Kidney epithelial cell (primary cell): Measurements from ENCODE around the gene PMPCA. TPM values are rescaled to one million over a fixed set of nuclear protein-coding genes. Genes with fewer than 3 reads are reported as not detected.

ENCODE experiments used
- DNase-seq: peaks from one replicate; pipeline ENCODE4 v3.0.0-alpha.2; 2010; ENCODE audit warnings: low read depth
- H3K27me3 ChIP-seq: 2 replicates; pipeline ENCODE4 v1.6.0; 2011; ENCODE audit warnings: low read length; ENCODE audit not compliant: control insufficient read depth, insufficient read depth
- H3K36me3 ChIP-seq: 2 replicates; pipeline ENCODE4 v1.5.1; 2011; ENCODE audit warnings: low read length; ENCODE audit not compliant: control insufficient read depth, insufficient read depth
- H3K4me3 ChIP-seq: 2 replicates; pipeline ENCODE4 v1.5.1; 2011; ENCODE audit warnings: low read depth, mild to moderate bottlenecking, control low read depth, low read length
- total RNA-seq: library from RNA; depleted of rRNA; stranded (reverse); fragments of >200 nt; gene quantifications from 2 replicates; pipeline ENCODE4 v1.2.3, GENCODE V29; 2015
- TF ChIP-seq, protein P1 (sequence below): IDR thresholded peaks from 2 replicates; pipeline ENCODE4 v1.5.1; 2011; ENCODE audit warnings: mild to moderate bottlenecking, moderate library complexity, low read length, control low read depth, inconsistent platforms; ENCODE audit not compliant: insufficient read depth, poor library complexity, severe bottlenecking

Gene PMPCA
- total RNA-seq, 1 donor from 2014 or later, result 49.9 TPM

GRCh38 chr9:136445799-136446198, 35.3 kb downstream of the PMPCA start:
- no peaks in the 10 kb centered on the region for H3K27me3 ChIP-seq
- peaks cover 5% of the 10 kb centered on the region for H3K36me3 ChIP-seq
- DNase-seq, result no peak
- H3K4me3 ChIP-seq, result no peak overlapping the region
- TF ChIP-seq, protein P1, sequence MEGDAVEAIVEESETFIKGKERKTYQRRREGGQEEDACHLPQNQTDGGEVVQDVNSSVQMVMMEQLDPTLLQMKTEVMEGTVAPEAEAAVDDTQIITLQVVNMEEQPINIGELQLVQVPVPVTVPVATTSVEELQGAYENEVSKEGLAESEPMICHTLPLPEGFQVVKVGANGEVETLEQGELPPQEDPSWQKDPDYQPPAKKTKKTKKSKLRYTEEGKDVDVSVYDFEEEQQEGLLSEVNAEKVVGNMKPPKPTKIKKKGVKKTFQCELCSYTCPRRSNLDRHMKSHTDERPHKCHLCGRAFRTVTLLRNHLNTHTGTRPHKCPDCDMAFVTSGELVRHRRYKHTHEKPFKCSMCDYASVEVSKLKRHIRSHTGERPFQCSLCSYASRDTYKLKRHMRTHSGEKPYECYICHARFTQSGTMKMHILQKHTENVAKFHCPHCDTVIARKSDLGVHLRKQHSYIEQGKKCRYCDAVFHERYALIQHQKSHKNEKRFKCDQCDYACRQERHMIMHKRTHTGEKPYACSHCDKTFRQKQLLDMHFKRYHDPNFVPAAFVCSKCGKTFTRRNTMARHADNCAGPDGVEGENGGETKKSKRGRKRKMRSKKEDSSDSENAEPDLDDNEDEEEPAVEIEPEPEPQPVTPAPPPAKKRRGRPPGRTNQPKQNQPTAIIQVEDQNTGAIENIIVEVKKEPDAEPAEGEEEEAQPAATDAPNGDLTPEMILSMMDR, result no peak

DNA sequence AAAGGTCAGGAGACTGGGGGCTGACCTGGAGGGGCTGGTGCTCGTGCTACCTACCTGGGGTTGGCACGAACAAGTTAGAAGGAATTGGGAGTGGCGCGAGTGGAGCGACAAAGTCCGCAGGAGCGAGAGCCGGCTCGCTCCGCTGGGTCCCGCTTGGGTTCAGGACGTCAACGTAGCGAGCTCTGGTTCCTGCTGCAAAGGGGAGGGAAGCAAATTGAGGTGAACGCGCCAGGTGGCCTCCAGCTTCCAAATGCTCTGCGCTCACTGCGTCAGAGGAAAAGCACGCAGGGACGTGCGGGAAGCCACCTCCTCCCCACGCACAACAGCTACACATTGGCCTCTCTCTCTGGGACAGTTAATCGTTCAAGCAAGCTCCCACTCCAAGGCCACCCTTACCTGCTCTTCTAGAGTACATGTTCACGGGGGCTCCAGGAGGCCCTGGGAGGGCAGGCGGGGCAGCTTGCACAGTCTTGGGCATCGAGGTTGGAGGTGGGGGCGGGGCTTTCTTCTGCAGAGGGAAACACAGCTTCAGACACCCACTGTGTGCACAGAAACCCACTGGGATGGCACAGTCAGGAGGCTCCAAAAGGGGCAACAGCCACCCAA, 36.8 kb downstream of the PMPCA start:
- H3K36me3 ChIP-seq, result peaks cover 4% of the 10 kb centered on the region
- DNase-seq, result no peak
- no peak overlapping the region for H3K4me3 ChIP-seq
- H3K27me3 ChIP-seq, result no peaks in the 10 kb centered on the region
- TF ChIP-seq, protein P1, result no peak

DNA sequence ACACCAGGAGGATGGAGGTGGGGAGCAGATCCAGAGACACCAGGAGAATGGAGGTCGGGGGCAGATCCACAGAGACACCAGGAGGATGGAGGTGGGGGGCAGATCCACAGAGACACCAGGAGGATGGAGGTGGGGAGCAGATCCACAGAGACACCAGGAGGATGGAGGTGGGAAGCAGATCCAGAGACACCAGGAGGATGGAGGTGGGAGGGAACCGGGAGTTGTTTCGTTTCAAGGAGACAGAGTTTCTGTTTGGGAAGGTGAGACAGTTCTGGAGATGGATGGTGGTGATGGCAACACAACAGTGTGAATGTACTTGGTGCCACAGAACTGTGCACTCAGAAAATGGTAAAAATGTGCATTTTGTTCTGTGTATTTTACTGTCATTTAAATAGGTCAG, 38.2 kb downstream of the PMPCA start:
- no peak overlapping the region for H3K4me3 ChIP-seq
- no peak for DNase-seq
- TF ChIP-seq, protein P1, result no peak
- H3K27me3 ChIP-seq, result no peaks in the 10 kb centered on the region
- H3K36me3 ChIP-seq, result peaks cover 4% of the 10 kb centered on the region

GRCh38 chr9:136451221-136451877, 40.9 kb downstream of the PMPCA start:
- Histone ChIP-seq H3K36me3 (peaks cover 6% of the 10 kb centered on the region), H3K4me3 (no peak overlapping the region), H3K27me3 (no peaks in the 10 kb centered on the region)
- TF ChIP-seq, protein P1, result no peak
- no peak for DNase-seq

DNA sequence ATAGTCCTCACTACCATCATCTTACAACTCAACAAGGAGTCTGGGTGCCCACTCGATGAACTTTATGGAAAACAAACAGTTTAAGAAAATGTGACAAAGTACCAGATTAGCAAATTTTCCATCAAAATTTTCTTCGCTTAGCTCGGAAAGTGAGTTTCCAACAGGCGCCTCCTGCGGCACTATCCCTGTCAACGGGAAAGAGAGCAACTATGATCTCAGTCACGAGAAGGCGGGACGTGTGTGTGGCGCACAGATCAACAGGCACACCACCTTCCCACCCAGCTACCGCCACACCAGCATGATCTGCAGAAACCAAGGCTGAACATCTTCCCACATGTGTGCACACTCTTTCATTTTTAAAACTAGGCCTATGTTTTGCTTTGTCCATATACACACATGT, 42.9 kb downstream of the PMPCA start:
- H3K4me3 ChIP-seq, result no peak overlapping the region
- no peaks in the 10 kb centered on the region for H3K27me3 ChIP-seq
- TF ChIP-seq, protein P1, result no peak
- DNase-seq, result no peak
- peaks cover 2% of the 10 kb centered on the region for H3K36me3 ChIP-seq
